Testis (tissue), 3 donors: ENCODE results near the gene USP15. TPM values are rescaled to one million over a fixed set of nuclear protein-coding genes. Genes with fewer than 3 reads are reported as not detected.

Source experiments
- DNase-seq: peaks from one replicate; pipeline ENCODE4 v3.0.0-alpha.2; 2019
- H3K27ac ChIP-seq, 2 donors: fragments of 200-600 bp; sonication (generic); one replicate each; pipeline ENCODE4 v1.5.1; 2019
- H3K27me3 ChIP-seq: fragments of 200-600 bp; sonication (generic); one replicate; pipeline ENCODE4 v1.5.1; 2019
- H3K36me3 ChIP-seq: fragments of 200-600 bp; sonication (generic); one replicate; pipeline ENCODE4 v1.5.1; 2017; ENCODE audit warnings: low read depth; ENCODE audit errors: missing control alignments
- H3K4me1 ChIP-seq: fragments of 200-600 bp; sonication (generic); one replicate; pipeline ENCODE4 v1.5.1; 2019
- H3K4me3 ChIP-seq, 2 donors: fragments of 200-600 bp; sonication (generic); one replicate each; pipeline ENCODE4 v1.5.1; 2017 to 2019
- H3K9me3 ChIP-seq: fragments of 200-600 bp; sonication (generic); one replicate; pipeline ENCODE4 v1.5.1; 2017
- CTCF ChIP-seq, 3 experiments: fragments of 450-650 bp in 2 of 3; fragments of 200-600 bp in 1 of 3; sonication (generic) in 1 of 3; IDR thresholded peaks; one replicate each; pipeline ENCODE4 v1.5.1; 2016 to 2019; ENCODE audit warnings: antibody characterized with exemption in 3 of 3, mild to moderate bottlenecking in 2 of 3, moderate library complexity in 1 of 3
- POLR2A ChIP-seq: fragments of 450-650 bp; IDR thresholded peaks from one replicate; pipeline ENCODE4 v1.6.1; 2017; ENCODE audit warnings: antibody characterized with exemption, mild to moderate bottlenecking, moderate library complexity
- WGBS, 2 donors: methylation state at CpG; one replicate each; pipeline ENCODE4 v1.1.5; 2018; 5-methylcytosine and 5-hydroxymethylcytosine counted together
- intact Hi-C: fragments of 100-400 bp; cut with DNase I; formaldehyde crosslinking; loops from one replicate; pipeline ENCODE4 v1.15.1; 2023; ENCODE audit warnings: low total_unique reads
- polyA plus RNA-seq: library from polyadenylated mRNA; stranded (reverse); fragments of 350-450 nt; fragmentation: Illumina TruSeq; extraction: RNeasy Lipid Tissue Mini Kit (QIAGEN cat#74804); gene quantifications from one replicate; pipeline ENCODE4 v1.2.3, GENCODE V29; 2014; ENCODE audit warnings: low read depth, low replicate concordance; ENCODE audit not compliant: insufficient read depth
- total RNA-seq, 2 donors: library from RNA; depleted of rRNA; stranded (reverse); fragments of >200 nt; gene quantifications; one replicate each; pipeline ENCODE4 v1.2.3, GENCODE V29; 2016

Gene USP15
- total and polyA plus RNA-seq, 3 donors from 2014 or later: 66.1 to 146 (median 128) TPM

- TF ChIP-seq POLR2A: no peak
- TF ChIP-seq CTCF (IDR thresholded peaks at IDR 0.05): no peak
- no peaks in the 10 kb centered on the region for H3K27me3 ChIP-seq
- H3K36me3 ChIP-seq: no peaks in the 10 kb centered on the region
- H3K27ac ChIP-seq: no peak overlapping the region
- intact Hi-C loops: no loop called here
- no peak for DNase-seq
- H3K9me3 ChIP-seq: no peaks in the 10 kb centered on the region
- peaks cover 6% of the 10 kb centered on the region for H3K4me1 ChIP-seq
- H3K4me3 ChIP-seq: no peak overlapping the region
- WGBS, 2 donors: 94% methylated on average over 8 of the region's 8 CpGs
Observed at GRCh38 chr12:62305778-62306177, 45.6 kb downstream of the USP15 start.

GRCh38 chr12:62306569-62307530, 46.6 kb downstream of the USP15 start:
- H3K4me1 ChIP-seq: no peaks in the 10 kb centered on the region
- H3K36me3 ChIP-seq: no peaks in the 10 kb centered on the region
- H3K27ac ChIP-seq: no peak overlapping the region
- intact Hi-C loops: no loop called here
- WGBS, 2 donors: 93 to 96% methylated on average over 7 of the region's 7 CpGs
- no peaks in the 10 kb centered on the region for H3K27me3 ChIP-seq
- no peak overlapping the region for H3K4me3 ChIP-seq
- no peaks in the 10 kb centered on the region for H3K9me3 ChIP-seq
- DNase-seq: no peak
- no peak for TF ChIP-seq POLR2A
- TF ChIP-seq CTCF (IDR thresholded peaks at IDR 0.05): no peak

GRCh38 chr12:62308201-62308600, 48.0 kb downstream of the USP15 start:
- H3K4me1 ChIP-seq: no peaks in the 10 kb centered on the region
- TF ChIP-seq CTCF (IDR thresholded peaks at IDR 0.05) (no peak), POLR2A (no peak)
- H3K36me3 ChIP-seq: no peaks in the 10 kb centered on the region
- no peaks in the 10 kb centered on the region for H3K27me3 ChIP-seq
- no peak overlapping the region for H3K27ac ChIP-seq
- H3K9me3 ChIP-seq: no peaks in the 10 kb centered on the region
- no peak overlapping the region for H3K4me3 ChIP-seq
- DNase-seq: no peak
- 89 to 94% methylated on average over 3 of the region's 3 CpGs for WGBS, 2 donors
- intact Hi-C loops: no loop called here

GRCh38 chr12:62313727-62314380, 53.6 kb downstream of the USP15 start:
- Histone ChIP-seq H3K36me3 (no peaks in the 10 kb centered on the region), H3K27me3 (no peaks in the 10 kb centered on the region), H3K27ac (no peak overlapping the region), H3K9me3 (no peaks in the 10 kb centered on the region), H3K4me1 (no peaks in the 10 kb centered on the region), H3K4me3 (no peak overlapping the region)
- no peak for TF ChIP-seq CTCF (IDR thresholded peaks at IDR 0.05)
- no peak for TF ChIP-seq POLR2A
- DNase-seq: no peak
- 58 to 85% methylated on average over 2 of the region's 2 CpGs for WGBS, 2 donors
- intact Hi-C loops: no loop called here
